LHCN-M2 (cell line): Measurements from ENCODE around the gene RWDD3. TPM values are rescaled to one million over a fixed set of nuclear protein-coding genes. Genes with fewer than 3 reads are reported as not detected.
A peak's percentile ranks its signal among the peaks of the same experiment; 100 is the strongest.

Experiments
- DNase-seq: peaks from one replicate; pipeline ENCODE4 v3.0.0-alpha.2; 2012; ENCODE audit warnings: low read depth
- polyA plus RNA-seq: library from polyadenylated mRNA; unstranded; fragments of >200 nt; gene quantifications from one replicate; pipeline ENCODE4 v1.2.1, GENCODE V29; 2012; ENCODE audit warnings: missing spikeins
- total RNA-seq: library from RNA; depleted of rRNA; stranded (reverse); fragments of >200 nt; gene quantifications from 2 replicates; pipeline ENCODE4 v1.2.3, GENCODE V29; 2014; rRNA removed

The RWDD3 gene
- 10.2 and 12.6 TPM in 2 replicates for total RNA-seq
- 9.0 TPM for polyA plus RNA-seq

GRCh38 chr1:95233737-95234500 lies at the start of gene RWDD3:
RWDD3 (plus strand) TSS chr1:95234210; CDS start chr1:95234231, 21 bp downstream.
- peak; percentile 85 for DNase-seq

DNA sequence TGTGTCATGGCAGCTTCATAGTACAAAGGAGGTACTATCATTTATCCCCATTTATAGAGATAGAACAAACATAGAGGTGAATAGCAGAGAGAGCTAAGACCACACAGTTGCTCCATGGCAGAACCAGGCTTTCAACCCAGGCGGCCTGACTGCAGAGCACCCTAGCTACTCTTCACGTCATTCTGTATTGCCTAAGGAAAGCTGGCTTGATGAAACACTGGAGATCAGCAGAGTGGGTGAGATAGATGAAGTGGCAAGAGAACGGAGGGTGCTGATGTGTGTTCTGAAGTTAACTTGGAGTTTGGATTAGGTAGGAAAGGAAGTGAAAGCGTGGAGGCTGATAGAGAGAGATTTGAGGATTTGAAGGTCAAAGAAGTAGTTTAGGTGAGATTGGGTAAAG lies 47.9 kb upstream of the RWDD3 start:
- no peak for DNase-seq

DNA sequence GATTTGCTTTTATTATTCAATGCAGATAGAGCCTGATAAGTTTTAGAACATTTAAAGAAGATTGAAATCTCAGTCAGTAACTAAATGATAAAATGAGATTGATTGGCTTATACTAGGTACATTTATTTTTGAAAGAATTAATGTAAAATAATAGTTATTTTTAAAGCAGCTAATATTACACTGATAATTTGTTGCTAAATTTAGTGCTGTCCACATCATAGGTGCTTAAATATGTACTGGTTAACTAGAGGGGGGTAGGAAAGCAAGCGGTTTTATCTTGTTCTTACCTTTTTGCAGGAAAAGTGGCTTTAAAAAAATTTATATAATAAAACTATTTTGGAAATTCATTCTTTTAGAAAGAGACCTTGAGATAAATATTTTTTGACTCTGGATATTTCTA lies 40.4 kb upstream of the RWDD3 start:
- no peak for DNase-seq

DNA sequence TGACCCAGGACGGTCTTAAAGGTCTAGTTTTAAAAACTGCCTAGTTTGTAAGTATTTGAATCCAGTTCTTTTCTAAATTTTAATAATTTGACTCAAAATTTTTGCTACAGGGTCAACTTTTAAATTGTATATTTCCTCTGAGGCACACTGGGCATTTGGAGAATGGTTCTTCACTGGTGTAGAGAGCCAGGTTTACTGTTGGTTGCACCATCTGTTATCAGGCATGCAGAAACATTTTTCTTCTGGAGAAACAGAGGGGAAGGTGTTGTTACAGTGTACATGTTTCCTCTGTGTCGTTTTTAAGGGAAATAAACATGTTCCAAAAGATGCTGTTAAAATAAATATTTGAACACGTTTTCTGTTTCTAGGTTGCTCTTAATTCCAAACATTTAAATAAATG lies 39.0 kb upstream of the RWDD3 start:
- no peak for DNase-seq

GRCh38 chr1:95196017-95196416 lies 38.0 kb upstream of the RWDD3 start:
- DNase-seq, result no peak

GRCh38 chr1:95197616-95198252 lies 36.3 kb upstream of the RWDD3 start:
- peak; percentile 86 for DNase-seq

- no peak for DNase-seq
Measured at GRCh38 chr1:95201905-95202304, 32.1 kb upstream of the RWDD3 start.

- peak; percentile 3 for DNase-seq
Measured at GRCh38 chr1:95203908-95204437, 30.0 kb upstream of the RWDD3 start.

DNA sequence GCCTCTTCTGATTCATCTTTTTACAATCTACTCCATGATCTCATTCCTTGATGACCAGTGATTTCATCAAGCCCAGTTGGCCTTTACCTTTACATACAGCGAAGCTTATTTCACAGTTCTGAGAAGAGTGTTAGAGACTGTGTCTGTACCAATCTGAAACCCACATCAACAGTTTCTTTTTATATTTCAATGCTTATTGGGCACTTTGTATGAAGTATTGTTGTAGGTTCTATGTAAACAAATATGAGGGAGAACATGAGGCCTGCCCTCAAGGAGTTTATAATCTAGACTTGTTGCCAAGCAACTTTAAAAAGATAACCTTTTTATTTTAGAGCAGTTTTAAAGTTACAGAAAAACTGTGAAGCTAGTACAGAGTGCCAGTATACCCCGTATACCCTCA lies 27.5 kb upstream of the RWDD3 start:
- DNase-seq, result no peak

- peak; percentile 13 for DNase-seq
Measured at GRCh38 chr1:95207223-95207935, 26.6 kb upstream of the RWDD3 start.

GRCh38 chr1:95208876-95209275 lies 25.1 kb upstream of the RWDD3 start:
- no peak for DNase-seq

GRCh38 chr1:95209291-95209690 lies 24.7 kb upstream of the RWDD3 start:
- DNase-seq, result no peak

- DNase-seq, result no peak
Measured at GRCh38 chr1:95216292-95216990, 17.6 kb upstream of the RWDD3 start.

- no peak for DNase-seq
Measured at GRCh38 chr1:95217371-95217770, 16.6 kb upstream of the RWDD3 start.

GRCh38 chr1:95219407-95219806 lies 14.6 kb upstream of the RWDD3 start:
- no peak for DNase-seq

GRCh38 chr1:95221306-95221705 lies 12.7 kb upstream of the RWDD3 start:
- no peak for DNase-seq

GRCh38 chr1:95222629-95223028 lies 11.4 kb upstream of the RWDD3 start:
- DNase-seq, result no peak

- DNase-seq, result peak; percentile 18
Measured at GRCh38 chr1:95223110-95223509, 10.9 kb upstream of the RWDD3 start.

DNA sequence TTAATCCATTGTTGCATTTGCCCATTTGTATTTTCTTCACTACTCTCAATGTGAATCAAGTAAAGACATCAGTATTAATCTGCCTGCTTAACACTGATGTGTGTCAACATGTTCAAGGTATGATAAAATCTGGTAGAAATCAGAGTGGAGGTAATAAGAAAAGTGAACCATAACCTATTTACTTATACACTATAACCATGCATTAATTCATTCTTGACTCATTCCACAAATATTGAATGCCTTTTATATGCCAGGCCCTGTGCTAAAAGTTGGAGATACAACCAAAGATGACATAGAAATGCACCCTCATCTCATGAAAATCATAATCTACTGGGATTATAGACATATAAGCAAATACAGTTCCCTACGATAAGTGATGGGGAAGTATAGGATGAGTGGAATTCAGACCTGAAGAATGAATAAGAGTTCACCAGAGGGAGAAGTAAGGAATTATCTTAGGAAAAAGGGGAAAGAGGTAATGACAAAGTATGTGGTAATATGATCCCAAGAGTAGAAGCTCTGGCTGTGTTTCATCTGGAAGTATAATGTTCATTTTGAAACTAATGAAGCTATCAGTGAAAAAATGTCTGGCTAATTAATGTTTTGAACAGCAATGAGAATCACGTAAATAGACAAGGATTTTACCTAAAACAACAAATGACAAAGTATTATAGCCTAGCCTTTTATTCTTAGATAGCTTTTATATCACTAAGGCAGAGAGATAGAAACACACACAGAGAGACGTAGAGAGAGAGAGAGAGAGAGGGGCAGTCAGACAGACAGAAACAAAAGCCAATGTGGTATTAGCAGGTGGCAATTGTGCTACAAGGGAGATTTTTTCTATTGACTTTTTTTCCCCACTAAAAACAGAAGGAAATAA lies 7.0 kb upstream of the RWDD3 start:
- no peak for DNase-seq

- no peak for DNase-seq
Measured at GRCh38 chr1:95229037-95229436, 5.0 kb upstream of the RWDD3 start.

GRCh38 chr1:95229706-95230105 lies 4.3 kb upstream of the RWDD3 start:
- DNase-seq, result no peak
